K562 (cell line): ENCODE measurements around the gene BCKDK. TPM values are rescaled to one million over a fixed set of nuclear protein-coding genes. Genes with fewer than 3 reads are reported as not detected.

Source experiments
- ARNT ChIP-seq, 2 experiments: fragments of 450-650 bp; IDR thresholded peaks; 2 replicates each; pipeline ENCODE4 v1.6.1; 2016; ENCODE audit warnings: mild to moderate bottlenecking in 1 of 2
- BMI1 ChIP-seq: fragments of 150-350 bp; IDR thresholded peaks from 2 replicates; pipeline ENCODE4 v1.6.1; 2014; ENCODE audit warnings: low read length
- DACH1 ChIP-seq: fragments of 450-650 bp; IDR thresholded peaks from 2 replicates; pipeline ENCODE4 v1.6.1; 2018; ENCODE audit not compliant: partially characterized antibody
- EP400 ChIP-seq: fragments of 450-650 bp; IDR thresholded peaks from 2 replicates; pipeline ENCODE4 v1.6.1; 2017; ENCODE audit warnings: antibody characterized with exemption, mild to moderate bottlenecking, moderate library complexity
- ETS2 ChIP-seq: IDR thresholded peaks from 2 replicates; pipeline ENCODE4 v1.6.1; 2016; ENCODE audit warnings: borderline replicate concordance, missing genetic modification characterization, mild to moderate bottlenecking, moderate library complexity, missing compliant biosample characterization; ENCODE audit not compliant: poor library complexity, severe bottlenecking
- HSF4 ChIP-seq: fragments of 250-450 bp; sonication (Bioruptor Pico); IDR thresholded peaks from 2 replicates; pipeline ENCODE4 v2.1.2; 2022; ENCODE audit warnings: mild to moderate bottlenecking, moderate library complexity, borderline replicate concordance
- IRF1 ChIP-seq: sonication (generic); formaldehyde crosslinking; IDR thresholded peaks from 2 replicates; pipeline ENCODE4 v1.8.0; 2022; ENCODE audit warnings: missing genetic modification reagents, mild to moderate bottlenecking, borderline replicate concordance
- PHF21A ChIP-seq: fragments of 450-650 bp; IDR thresholded peaks from 2 replicates; pipeline ENCODE4 v1.6.1; 2017; ENCODE audit warnings: low read depth, borderline replicate concordance
- POLR2A ChIP-seq: fragments of 450-650 bp; conservative IDR thresholded peaks from 2 replicates; pipeline ENCODE4 v1.6.1; 2016
- POLR2AphosphoS5 ChIP-seq: IDR thresholded peaks from 2 replicates; pipeline ENCODE4 v1.6.1; 2011; ENCODE audit warnings: mild to moderate bottlenecking, low read depth, low read length, moderate library complexity; ENCODE audit not compliant: control insufficient read depth, insufficient read depth
- POU5F1 ChIP-seq: fragments of 150-350 bp; IDR thresholded peaks from 2 replicates; pipeline ENCODE4 v1.6.1; 2014; ENCODE audit warnings: borderline replicate concordance, low read length, low read depth, mild to moderate bottlenecking; ENCODE audit not compliant: partially characterized antibody
- SRSF7 ChIP-seq: fragments of 200-400 bp; formaldehyde crosslinking; optimal IDR thresholded peaks from 2 replicates; pipeline ENCODE3; 2017; ENCODE audit warnings: mild to moderate bottlenecking, low read depth, low read length
- STAT6 ChIP-seq: sonication (generic); formaldehyde crosslinking; IDR thresholded peaks from 2 replicates; pipeline ENCODE4 v1.8.1; 2023; ENCODE audit warnings: mild to moderate bottlenecking, missing genetic modification reagents
- TBP ChIP-seq: optimal IDR thresholded peaks from 2 replicates; pipeline ENCODE3; 2011; ENCODE audit warnings: low read depth, low read length, improper control_type of control experiment
- TEAD1 ChIP-seq, 2 experiments: fragments of 450-650 bp in 1 of 2; sonication (generic) in 1 of 2; formaldehyde crosslinking; IDR thresholded peaks; 2 replicates each; pipeline versions ENCODE4 v1.4.0 to v1.8.0; 2020 to 2022; ENCODE audit warnings: mild to moderate bottlenecking in 2 of 2, missing genetic modification reagents in 1 of 2
- TRIM28 ChIP-seq: fragments of 450-650 bp; IDR thresholded peaks from 2 replicates; pipeline ENCODE4 v1.6.1; 2017
- ZFP30 ChIP-seq: fragments of 250-450 bp; sonication (Bioruptor Pico); IDR thresholded peaks from 2 replicates; pipeline ENCODE4 v1.8.0; 2022; ENCODE audit warnings: moderate library complexity, mild to moderate bottlenecking, inconsistent platforms, borderline replicate concordance
- ZNF133 ChIP-seq: fragments of 250-450 bp; sonication (Bioruptor Pico); IDR thresholded peaks from 2 replicates; pipeline ENCODE4 v1.4.0; 2020; ENCODE audit warnings: mild to moderate bottlenecking
- ZNF507 ChIP-seq: conservative IDR thresholded peaks from 2 replicates; pipeline ENCODE4 v1.6.1; 2017; ENCODE audit warnings: missing genetic modification characterization, missing compliant biosample characterization
- ZNF592 ChIP-seq: fragments of 450-650 bp; IDR thresholded peaks from 2 replicates; pipeline ENCODE4 v1.6.1; 2017; ENCODE audit warnings: antibody characterized with exemption, mild to moderate bottlenecking
- ZNF76 ChIP-seq: fragments of 250-450 bp; sonication (Bioruptor Pico); IDR thresholded peaks from 2 replicates; pipeline ENCODE4 v1.4.0; 2020; ENCODE audit warnings: mild to moderate bottlenecking, moderate library complexity, borderline replicate concordance
- ZNF778 ChIP-seq: fragments of 450-650 bp; formaldehyde crosslinking; IDR thresholded peaks from 2 replicates; pipeline ENCODE4 v1.4.0; 2020; ENCODE audit warnings: mild to moderate bottlenecking, moderate library complexity
- polyA plus RNA-seq, 8 experiments: library from polyadenylated mRNA; depleted of rRNA in 4 of 8; stranded (reverse) in 5 of 8; unstranded in 3 of 8; fragments of >200 nt; fragmentation: Nextera tagmentation in 2 of 8; fragmentation: Illumina TruSeq in 1 of 8; extraction: Ambion mirVana in 2 of 8; extraction: Trizol in 1 of 8; gene quantifications; 2 replicates each; pipeline versions ENCODE4 v1.2.1 to v1.2.3, GENCODE V29; 2011 to 2014; ENCODE audit warnings: inconsistent platforms in 1 of 8, missing spikeins in 1 of 8
- total RNA-seq, 7 experiments: library from RNA; depleted of rRNA in 6 of 7; stranded (reverse); fragments of >200 nt in 6 of 7; fragmentation: Illumina TruSeq in 2 of 7; extraction: Trizol in 2 of 7; gene quantifications; 2 replicates each; pipeline versions ENCODE4 v1.2.1 to v1.2.3, GENCODE V29; 2011 to 2021; ENCODE audit warnings: low replicate concordance in 1 of 7

BCKDK gene
- total and polyA plus RNA-seq, 9 of the 15 experiments (the other 6 are each of a cell fraction or from before 2014, with no cell fraction given): 0.58 to 34.8 (median 13.1) TPM

- TF ChIP-seq TEAD1 (CRISPR knock-in tag; IDR thresholded peaks at IDR 0.05) (peak in 1 of 2 experiments; percentile 85; a peak in 2 of 4 replicates), ZNF76 (CRISPR knock-in tag) (no peak), POLR2A (peak; percentile 77), ZNF133 (CRISPR knock-in tag) (no peak), DACH1 (peak; percentile 85), ETS2 (tag) (no peak), SRSF7 (no peak), BMI1 (no peak), TBP (peak; percentile 30), POU5F1 (peak; percentile 43), ARNT (IDR thresholded peaks at IDR 0.05) (peak in 1 of 2 experiments; percentile 85; a peak in 1 of 4 replicates), STAT6 (CRISPR knock-in tag) (no peak), IRF1 (CRISPR knock-in tag) (no peak), ZNF778 (CRISPR knock-in tag) (no peak), TRIM28 (peak; percentile 56; the same call in 1 of the 2 replicates), HSF4 (CRISPR knock-in tag) (no peak), EP400 (peak; percentile 86; the same call in 1 of the 2 replicates), ZNF507 (tag) (no peak), PHF21A (no peak), ZFP30 (CRISPR knock-in tag) (no peak), POLR2AphosphoS5 (0 out of 2 replicates have a peak, but pooled peaks have one; percentile 14), ZNF592 (peak; percentile 40; the same call in 1 of the 2 replicates)
These were observed 13.6 kb upstream of the BCKDK start, which contains the start of gene VKORC1 (continued) for GRCh38 chr16:31094424-31095120.
